Left lung (tissue), 10 donors: Measurements from ENCODE around the gene TGM2. TPM values are rescaled to one million over a fixed set of nuclear protein-coding genes. Genes with fewer than 3 reads are reported as not detected.

Source experiments
- ATAC-seq: fragments of 200-7000 bp; cut with Tn5 transposase; one replicate; pipeline ENCODE4 v1.9.1; 2020; ENCODE audit warnings: moderate library complexity
- DNase-seq, 4 donors: peaks; one replicate each; pipeline ENCODE4 v3.0.0-alpha.2; 2013 to 2020
- H3K27ac ChIP-seq, 2 donors: fragments of 200-600 bp; sonication (generic) in 1 of 2; one replicate each; pipeline versions ENCODE4 v1.5.0 to v1.8.0; 2020 to 2021
- H3K27me3 ChIP-seq, 2 donors: fragments of 200-600 bp; sonication (generic) in 1 of 2; one replicate each; pipeline versions ENCODE4 v1.5.0 to v1.8.0; 2020 to 2021
- H3K36me3 ChIP-seq, 2 donors: fragments of 200-600 bp; sonication (generic) in 1 of 2; one replicate each; pipeline versions ENCODE4 v1.5.0 to v1.8.0; 2020 to 2021
- H3K4me1 ChIP-seq, 2 donors: fragments of 200-600 bp; one replicate each; pipeline ENCODE4 v1.8.0; 2021
- H3K4me3 ChIP-seq, 2 donors: fragments of 200-600 bp; sonication (generic) in 1 of 2; one replicate each; pipeline versions ENCODE4 v1.5.0 to v1.8.0; 2020 to 2021; ENCODE audit warnings: mild to moderate bottlenecking in 1 of 2
- H3K9me3 ChIP-seq, 2 donors: fragments of 200-600 bp; sonication (generic) in 1 of 2; one replicate each; pipeline versions ENCODE4 v1.5.0 to v1.8.0; 2020 to 2021
- CTCF ChIP-seq, 2 donors: fragments of 200-600 bp; sonication (generic) in 1 of 2; IDR thresholded peaks; one replicate each; pipeline versions ENCODE4 v1.5.0 to v1.8.0; 2021; ENCODE audit warnings: antibody characterized with exemption in 2 of 2
- intact Hi-C, 2 donors: fragments of 100-400 bp; cut with DNase I; formaldehyde crosslinking; loops; one replicate each; pipeline versions ENCODE4 v1.11.2 to v1.14.2; 2022
- polyA plus RNA-seq, 6 donors: library from polyadenylated mRNA; unstranded; fragments of 120-200 nt; gene quantifications; one replicate each; pipeline ENCODE4 v1.2.1, GENCODE V29; 2013; ENCODE audit not compliant: insufficient read length in 6 of 6
- total RNA-seq, 2 donors: library from RNA; stranded (reverse); fragmentation: NEBNext Ultra II Directional; extraction: Animal tissue kit (Norgen Biotek cat#: 25700); gene quantifications; one replicate each; pipeline ENCODE4 v1.2.1, GENCODE V29; 2021
- donor health status: DM: no; HTN: yes; CAD: no.
- donor health status: DM: no; HTN: no; CAD: no.

TGM2 gene
- total and polyA plus RNA-seq, 8 donors = 89.0 to 391 (median 109) TPM

- Histone ChIP-seq H3K27ac (peak overlapping the region; percentile 60 to 80), H3K36me3 (peaks cover 0 to 39% of the 10 kb centered on the region in 2 donors), H3K9me3 (no peaks in the 10 kb centered on the region), H3K27me3 (no peaks in the 10 kb centered on the region), H3K4me1 (peaks cover 27 to 78% of the 10 kb centered on the region in 2 donors), H3K4me3 (no peak overlapping the region)
- ATAC-seq = no peak
- intact Hi-C loops = no loop called here
- no peak for TF ChIP-seq CTCF (IDR thresholded peaks at IDR 0.05)
- DNase-seq = no peak
Observed at GRCh38 chr20:38144598-38144973, 20.5 kb downstream of the TGM2 start.

- peak in 2 of 4 donors; percentile 61 to 71 for DNase-seq
- Histone ChIP-seq H3K27ac (peak overlapping the region; percentile 60 to 80), H3K9me3 (no peaks in the 10 kb centered on the region), H3K4me3 (no peak overlapping the region), H3K4me1 (peaks cover 27 to 79% of the 10 kb centered on the region in 2 donors), H3K27me3 (no peaks in the 10 kb centered on the region), H3K36me3 (peaks cover 0 to 44% of the 10 kb centered on the region in 2 donors)
- TF ChIP-seq CTCF (IDR thresholded peaks at IDR 0.05) = no peak
- peak; percentile 52 for ATAC-seq
- intact Hi-C loops = no loop called here
Observed at GRCh38 chr20:38143646-38144554, 21.2 kb downstream of the TGM2 start.

GRCh38 chr20:38143238-38143645 is 21.8 kb downstream of the TGM2 start:
- DNase-seq (peak in 2 of 4 donors; percentile 45 to 61), ATAC-seq (peak; percentile 67)
- no peaks in the 10 kb centered on the region for H3K9me3 ChIP-seq
- peaks cover 0 to 44% of the 10 kb centered on the region in 2 donors for H3K36me3 ChIP-seq
- no peak for TF ChIP-seq CTCF (IDR thresholded peaks at IDR 0.05)
- H3K27me3 ChIP-seq = no peaks in the 10 kb centered on the region
- H3K4me1 ChIP-seq = peaks cover 27 to 73% of the 10 kb centered on the region in 2 donors
- H3K4me3 ChIP-seq = no peak overlapping the region
- peak overlapping the region in 1 of 2 donors; percentile 80 for H3K27ac ChIP-seq
- intact Hi-C loops = no loop called here

GRCh38 chr20:38141889-38142494 is 23.1 kb downstream of the TGM2 start:
- ATAC-seq = no peak
- no peak overlapping the region for H3K27ac ChIP-seq
- intact Hi-C loops = no loop called here
- peaks cover 0 to 45% of the 10 kb centered on the region in 2 donors for H3K36me3 ChIP-seq
- TF ChIP-seq CTCF (IDR thresholded peaks at IDR 0.05) = no peak
- H3K9me3 ChIP-seq = no peaks in the 10 kb centered on the region
- no peak overlapping the region for H3K4me3 ChIP-seq
- peaks cover 27 to 65% of the 10 kb centered on the region in 2 donors for H3K4me1 ChIP-seq
- peak in 1 of 4 donors; percentile 50 for DNase-seq
- H3K27me3 ChIP-seq = no peaks in the 10 kb centered on the region
